ENCODE measurements around the gene FOXL3.

Gene FOXL3

DNA sequence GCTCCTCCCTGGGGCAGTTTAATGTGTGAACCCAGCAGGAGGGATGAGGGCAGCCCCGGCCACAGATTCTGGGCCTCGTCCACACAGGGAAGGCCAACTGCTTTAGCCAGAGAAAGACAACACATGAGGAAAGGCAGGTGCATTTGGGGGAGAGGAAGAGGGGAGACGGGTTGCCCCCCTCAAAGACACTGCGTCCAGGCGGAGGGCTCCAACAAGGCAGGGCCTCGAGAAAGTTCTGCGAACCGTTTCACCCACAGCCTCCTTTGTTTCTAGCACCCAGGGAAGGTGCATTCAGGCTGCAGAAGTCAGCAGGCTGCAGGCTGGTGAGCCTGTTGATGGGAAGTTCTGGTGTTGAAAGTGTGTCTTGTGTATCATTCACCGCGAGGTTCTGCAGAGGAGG lies 10.1 kb downstream of the FOXL3 start:
- TF ChIP-seq, protein P1, sequence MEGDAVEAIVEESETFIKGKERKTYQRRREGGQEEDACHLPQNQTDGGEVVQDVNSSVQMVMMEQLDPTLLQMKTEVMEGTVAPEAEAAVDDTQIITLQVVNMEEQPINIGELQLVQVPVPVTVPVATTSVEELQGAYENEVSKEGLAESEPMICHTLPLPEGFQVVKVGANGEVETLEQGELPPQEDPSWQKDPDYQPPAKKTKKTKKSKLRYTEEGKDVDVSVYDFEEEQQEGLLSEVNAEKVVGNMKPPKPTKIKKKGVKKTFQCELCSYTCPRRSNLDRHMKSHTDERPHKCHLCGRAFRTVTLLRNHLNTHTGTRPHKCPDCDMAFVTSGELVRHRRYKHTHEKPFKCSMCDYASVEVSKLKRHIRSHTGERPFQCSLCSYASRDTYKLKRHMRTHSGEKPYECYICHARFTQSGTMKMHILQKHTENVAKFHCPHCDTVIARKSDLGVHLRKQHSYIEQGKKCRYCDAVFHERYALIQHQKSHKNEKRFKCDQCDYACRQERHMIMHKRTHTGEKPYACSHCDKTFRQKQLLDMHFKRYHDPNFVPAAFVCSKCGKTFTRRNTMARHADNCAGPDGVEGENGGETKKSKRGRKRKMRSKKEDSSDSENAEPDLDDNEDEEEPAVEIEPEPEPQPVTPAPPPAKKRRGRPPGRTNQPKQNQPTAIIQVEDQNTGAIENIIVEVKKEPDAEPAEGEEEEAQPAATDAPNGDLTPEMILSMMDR (conservative IDR thresholded peaks at IDR 0.05; ENCODE audit: low read depth, low read length), result no peak
- DNase-seq (ENCODE audit: low read depth), result no peak
- no peak overlapping the region for H3K4me3 ChIP-seq (ENCODE audit: low read depth, low read length)

DNA sequence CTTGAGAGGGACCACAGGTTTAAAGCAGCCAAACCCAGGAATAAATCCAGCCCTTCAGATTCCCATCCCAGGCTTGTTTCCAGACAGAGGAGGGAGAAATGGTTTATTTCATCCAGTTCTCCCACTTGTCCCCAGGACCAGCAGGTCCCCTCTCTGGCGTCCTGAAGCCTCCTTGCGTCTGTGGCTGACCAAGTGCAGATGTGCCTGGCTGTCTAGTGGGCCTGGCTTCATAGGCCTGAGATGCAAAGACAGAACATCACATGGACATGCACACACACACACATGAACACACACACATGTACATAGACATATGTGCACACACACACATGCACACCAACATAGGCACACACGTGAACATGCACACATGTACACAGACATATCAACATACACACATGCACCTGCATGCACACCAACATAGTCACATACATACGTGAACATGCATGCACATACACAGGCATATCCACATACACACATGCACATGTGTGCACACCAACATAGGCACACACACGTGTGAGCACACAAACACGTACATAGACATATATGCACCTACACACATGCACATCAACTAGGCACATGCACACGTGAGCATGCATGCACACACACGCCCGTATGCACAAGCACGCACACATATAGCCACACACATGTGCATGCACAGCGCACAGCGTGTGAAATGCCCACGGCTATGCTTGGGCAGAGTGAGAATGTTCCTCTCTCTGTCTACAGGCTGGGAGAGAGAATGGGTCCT lies 10.7 kb downstream of the FOXL3 start:
- no peak for DNase-seq (ENCODE audit: low read depth)
- no peak overlapping the region for H3K4me3 ChIP-seq (ENCODE audit: low read depth, low read length)
- TF ChIP-seq, protein P1 (conservative IDR thresholded peaks at IDR 0.05; ENCODE audit: low read depth, low read length), result no peak

DNA sequence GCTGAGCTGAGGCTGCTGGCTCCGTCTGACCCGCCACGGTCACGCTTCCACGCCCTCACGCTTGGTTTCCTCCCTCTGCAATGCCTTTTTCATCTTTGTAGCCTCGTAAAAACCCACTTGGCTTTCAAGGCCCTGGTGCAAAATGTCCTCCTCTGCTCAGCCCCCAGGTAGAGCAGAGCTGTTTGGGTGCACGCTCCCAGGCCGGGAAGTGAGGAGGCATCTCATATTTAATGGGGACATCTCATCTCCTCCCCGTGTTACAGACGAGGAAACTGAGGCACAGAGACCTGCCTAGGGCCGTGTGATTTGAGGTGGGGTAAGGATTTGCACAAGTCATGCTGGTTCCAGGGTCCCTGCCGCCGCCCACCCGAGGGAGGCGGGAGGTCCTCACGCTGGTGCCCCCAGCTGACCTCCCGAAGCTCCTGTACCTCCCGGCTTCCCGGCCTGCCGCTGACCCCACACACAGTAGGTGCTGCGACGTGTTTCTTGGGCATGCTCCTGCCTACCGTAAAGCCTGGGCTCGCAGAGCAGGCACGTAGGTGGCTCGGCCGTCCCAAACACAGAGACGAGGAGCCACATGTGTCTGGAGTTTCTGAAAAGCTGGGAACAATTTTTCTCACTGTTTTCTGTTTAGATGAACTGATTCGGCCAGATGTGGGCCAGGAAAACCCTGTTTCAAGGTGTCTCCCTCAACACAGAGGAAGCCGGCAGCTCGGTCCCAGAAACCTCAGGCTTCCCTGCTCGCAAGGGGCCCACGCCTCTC lies 11.5 kb downstream of the FOXL3 start:
- H3K4me3 ChIP-seq (ENCODE audit: low read depth, low read length), result no peak overlapping the region
- DNase-seq (ENCODE audit: low read depth), result no peak
- TF ChIP-seq, protein P1 (conservative IDR thresholded peaks at IDR 0.05; ENCODE audit: low read depth, low read length), result no peak

DNA sequence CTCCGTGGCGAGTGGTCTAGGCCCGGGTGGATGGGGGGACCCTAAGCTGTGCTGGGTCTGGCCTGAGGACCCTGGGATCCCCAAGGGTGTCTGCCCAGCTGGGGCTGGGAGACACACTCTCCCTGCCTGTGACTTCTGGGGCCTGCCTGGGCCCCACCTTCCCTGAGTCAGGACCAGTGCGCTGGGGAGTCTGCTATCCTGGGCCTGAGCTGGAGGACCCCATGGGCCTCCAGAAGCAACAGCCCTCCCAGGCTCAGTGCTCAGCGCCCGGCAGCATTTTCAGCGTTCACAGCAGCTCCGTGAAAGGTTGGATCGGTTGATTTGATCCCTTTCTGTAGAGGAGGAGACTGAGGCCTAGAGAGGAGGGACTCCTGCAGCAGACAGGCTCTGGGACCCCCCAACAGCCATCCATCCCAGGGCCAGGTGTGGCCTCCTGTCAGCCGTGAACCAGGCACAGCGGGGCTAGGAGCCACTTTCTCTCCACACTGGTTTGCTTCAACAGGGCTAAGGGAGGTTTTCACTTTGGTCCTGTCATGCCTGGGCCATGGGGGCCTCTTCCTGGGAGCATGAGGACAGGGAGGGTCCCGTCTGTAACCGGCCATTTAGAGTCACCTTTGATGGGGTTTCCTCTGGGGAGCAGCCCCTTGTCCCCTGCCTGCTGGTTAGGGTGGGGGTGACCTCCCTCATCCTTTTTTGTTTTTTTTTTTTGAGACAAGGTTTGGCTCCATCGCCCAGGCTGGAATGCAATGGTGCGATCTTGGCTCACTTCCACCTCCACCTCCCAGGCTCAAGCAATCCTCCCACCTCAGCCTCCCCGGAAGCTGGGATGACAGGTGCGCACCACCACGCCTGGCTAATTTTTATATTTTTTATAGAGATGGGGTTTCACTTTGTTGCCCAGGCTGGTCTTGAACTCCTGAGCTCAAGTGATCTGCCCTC lies 12.4 kb downstream of the FOXL3 start:
- no peak overlapping the region for H3K4me3 ChIP-seq (ENCODE audit: low read depth, low read length)
- TF ChIP-seq, protein P1 (conservative IDR thresholded peaks at IDR 0.05; ENCODE audit: low read depth, low read length), result no peak
- DNase-seq (ENCODE audit: low read depth), result no peak

DNA sequence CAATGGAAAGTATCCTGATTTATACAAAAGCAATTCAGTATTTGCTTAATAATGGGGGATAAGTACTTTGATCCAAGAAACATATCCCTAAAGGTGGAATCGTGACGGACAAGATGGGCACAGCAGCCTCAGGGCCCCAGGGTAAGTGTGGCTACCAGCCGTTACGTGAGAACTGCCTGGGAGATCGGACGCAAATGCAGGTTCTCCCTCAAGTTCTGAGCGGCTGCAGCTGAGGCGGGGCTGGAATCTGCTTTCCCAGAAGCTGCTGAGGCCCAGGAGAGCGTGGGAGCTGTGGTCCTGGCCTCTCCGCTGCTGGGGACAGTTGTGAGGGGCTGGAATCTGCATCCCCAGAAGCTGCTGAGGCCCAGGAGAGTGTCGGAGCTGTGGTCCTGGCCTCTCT lies 13.5 kb downstream of the FOXL3 start:
- no peak for DNase-seq (ENCODE audit: low read depth)
- TF ChIP-seq, protein P1 (conservative IDR thresholded peaks at IDR 0.05; ENCODE audit: low read depth, low read length), result no peak
- H3K4me3 ChIP-seq (ENCODE audit: low read depth, low read length), result no peak overlapping the region

DNA sequence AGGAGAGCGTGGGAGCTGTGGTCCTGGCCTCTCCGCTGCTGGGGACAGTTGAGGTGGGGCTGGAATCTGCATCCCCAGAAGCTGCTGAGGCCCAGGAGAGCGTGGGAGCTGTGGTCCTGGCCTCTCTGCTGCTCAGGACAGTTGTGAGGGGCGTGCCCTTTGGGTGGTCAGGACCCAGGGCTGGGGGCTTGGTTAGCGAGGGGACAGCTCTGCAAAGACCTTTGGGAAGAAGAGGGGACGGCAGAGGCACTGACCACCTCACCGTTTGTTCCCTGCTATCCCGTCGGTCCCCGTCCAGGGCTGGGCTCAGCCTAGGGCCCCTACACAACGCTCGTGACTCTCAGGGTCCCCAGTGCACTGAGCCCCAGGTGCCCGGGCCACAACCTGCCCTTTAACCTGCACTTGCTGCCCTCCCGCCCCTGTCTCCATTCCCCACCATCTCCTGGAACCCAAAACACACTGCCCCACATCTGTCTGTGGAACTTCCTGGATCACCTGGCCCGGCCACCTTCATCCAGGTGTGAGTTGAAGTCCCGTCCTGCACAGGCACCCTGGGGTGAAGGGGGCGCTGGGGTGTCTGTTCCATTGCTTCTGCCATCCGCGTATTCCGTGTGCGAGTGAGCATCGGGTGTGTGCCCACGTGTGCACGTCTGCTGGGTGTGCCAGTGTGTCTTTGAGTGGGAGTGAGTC lies 14.1 kb downstream of the FOXL3 start:
- no peak overlapping the region for H3K4me3 ChIP-seq (ENCODE audit: low read depth, low read length)
- no peak for DNase-seq (ENCODE audit: low read depth)
- TF ChIP-seq, protein P1 (conservative IDR thresholded peaks at IDR 0.05; ENCODE audit: low read depth, low read length), result no peak
